NCI-H2029 (cell line): ENCODE data around the gene PLD5.

ENCODE experiments used
- DNase-seq: peaks from one replicate; lab custom pipeline; 2025; lab: John Stamatoyannopoulos, UW

The PLD5 gene

DNA sequence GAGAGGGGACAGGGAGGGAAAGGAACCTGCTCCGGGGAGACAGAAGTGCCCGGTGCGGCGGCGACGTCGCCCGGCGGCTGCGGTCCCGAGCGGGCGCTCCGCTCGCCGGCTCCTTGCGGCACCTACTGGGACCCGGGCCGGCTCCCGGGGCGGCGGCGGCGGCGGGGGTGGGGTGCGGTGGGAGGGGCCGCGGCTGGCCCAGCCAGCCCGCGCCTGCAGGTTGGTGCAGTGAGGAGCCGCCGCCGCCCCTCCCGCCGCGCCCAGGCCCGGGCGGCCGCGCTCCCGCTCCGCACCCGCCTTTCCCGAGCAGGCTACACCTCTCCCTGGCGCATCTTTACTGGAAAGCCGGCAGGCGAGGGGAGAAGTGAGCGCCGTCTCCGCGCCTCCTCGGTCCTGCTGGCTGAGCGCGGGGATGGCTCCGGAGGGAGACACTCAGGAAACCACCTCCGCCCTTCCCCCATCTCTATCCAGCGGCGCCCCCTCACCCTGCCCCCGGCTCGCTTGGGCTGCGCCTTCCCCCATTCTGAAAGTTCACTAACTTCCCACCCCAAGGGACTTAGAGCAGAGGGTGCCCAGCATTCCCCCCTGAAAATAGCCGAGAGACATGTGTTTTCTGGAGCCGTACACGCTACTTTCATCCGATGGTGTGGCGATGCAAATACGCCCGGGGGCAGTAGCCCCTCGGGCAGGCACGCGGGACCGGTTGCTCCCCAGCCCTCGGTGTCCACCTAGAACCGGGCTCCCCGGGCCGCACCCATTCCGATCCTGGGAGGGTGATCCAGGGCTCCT is at the start of gene PLD5:
TSS of gene PLD5 (minus strand) at position 127 of the 789 bp plus-strand sequence.
- DNase-seq = no peak

GRCh38 chr1:242569867-242570266 is 45.4 kb upstream of the PLD5 start:
- DNase-seq = no peak

- DNase-seq = no peak
Measured at GRCh38 chr1:242568666-242569065, 44.2 kb upstream of the PLD5 start.

DNA sequence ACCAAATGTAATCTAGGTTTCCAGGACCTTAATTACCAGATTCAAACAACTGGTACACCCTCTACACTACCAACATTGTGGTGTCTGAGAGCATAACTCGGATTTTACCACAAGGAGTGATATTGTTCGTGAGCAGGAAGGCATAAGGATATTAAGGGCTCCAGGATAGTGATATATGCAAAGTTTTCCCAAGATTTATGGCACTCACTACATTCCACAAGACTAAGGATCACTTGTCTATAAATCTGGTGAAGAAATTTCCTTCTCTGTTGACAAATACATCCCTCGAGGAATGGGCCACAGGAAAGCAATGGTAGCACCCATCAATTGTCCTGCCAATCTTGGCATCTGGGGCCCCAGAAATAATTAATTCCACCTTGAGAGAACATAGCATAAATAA is 43.1 kb upstream of the PLD5 start:
- DNase-seq = no peak

DNA sequence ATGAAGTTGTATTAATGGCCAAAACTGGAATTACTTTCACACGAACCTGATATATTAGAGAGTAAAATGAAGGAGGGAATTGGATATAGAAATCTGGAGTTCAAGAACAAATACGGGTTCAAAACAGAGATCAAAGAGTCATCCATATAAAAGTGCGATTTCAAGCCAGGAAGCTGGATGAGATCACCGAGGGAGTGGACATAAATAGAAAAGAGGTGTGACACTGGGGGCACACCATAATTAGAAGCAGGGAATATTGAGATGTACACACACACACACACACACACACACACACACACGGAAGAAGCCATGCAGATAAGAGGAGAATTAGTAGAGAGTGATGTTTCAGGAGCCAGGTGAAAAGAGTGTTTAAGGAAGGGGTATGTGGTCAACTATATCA is 32.3 kb upstream of the PLD5 start:
- no peak for DNase-seq

DNA sequence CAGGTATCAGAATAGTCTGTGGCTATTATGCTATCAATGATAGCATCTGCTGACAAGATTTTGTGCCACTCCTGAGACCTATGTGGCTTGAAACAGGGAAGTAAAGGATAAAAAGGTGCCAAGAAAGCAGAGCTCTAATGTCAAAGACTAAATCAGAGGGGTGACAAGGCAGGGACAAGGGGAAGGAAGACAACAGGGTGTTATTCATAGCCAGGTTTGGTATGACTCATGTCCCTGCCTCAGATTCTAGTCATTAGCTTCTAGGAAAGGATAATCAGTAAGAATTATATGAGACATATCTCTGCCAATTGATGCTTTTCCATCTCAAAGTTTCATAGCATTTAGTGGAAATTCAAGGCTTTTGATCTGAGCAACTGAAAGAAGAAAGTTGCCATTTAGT is 31.8 kb upstream of the PLD5 start:
- no peak for DNase-seq

- DNase-seq = no peak
Measured at GRCh38 chr1:242554577-242554976, 30.1 kb upstream of the PLD5 start.

- no peak for DNase-seq
Measured at GRCh38 chr1:242546849-242547729, 22.6 kb upstream of the PLD5 start.

GRCh38 chr1:242546441-242546840 is 21.9 kb upstream of the PLD5 start:
- no peak for DNase-seq

GRCh38 chr1:242544071-242544470 is 19.6 kb upstream of the PLD5 start:
- DNase-seq = no peak

- no peak for DNase-seq
Measured at GRCh38 chr1:242542271-242542670, 17.8 kb upstream of the PLD5 start.

- no peak for DNase-seq
Measured at GRCh38 chr1:242535986-242536385, 11.5 kb upstream of the PLD5 start.

GRCh38 chr1:242534753-242535152 is 10.3 kb upstream of the PLD5 start:
- no peak for DNase-seq

DNA sequence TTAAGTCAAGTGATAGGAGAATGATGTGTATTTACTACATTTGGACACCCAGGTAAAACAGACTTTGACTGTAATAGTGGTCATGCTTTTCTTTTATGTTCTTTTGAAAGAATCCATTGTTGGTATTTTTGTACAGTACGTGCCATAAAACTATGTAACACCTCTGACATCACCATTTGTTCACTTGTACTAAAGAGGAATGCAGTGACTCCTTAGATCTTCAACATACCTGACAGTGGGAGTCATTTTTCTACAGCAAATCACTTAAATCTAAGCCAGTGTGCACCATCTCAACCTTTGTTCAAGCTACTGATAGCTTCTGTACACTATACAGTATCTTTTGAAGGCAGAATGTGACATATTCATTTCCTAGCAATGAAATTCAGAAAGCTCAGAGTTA is 6.3 kb upstream of the PLD5 start:
- no peak for DNase-seq

DNA sequence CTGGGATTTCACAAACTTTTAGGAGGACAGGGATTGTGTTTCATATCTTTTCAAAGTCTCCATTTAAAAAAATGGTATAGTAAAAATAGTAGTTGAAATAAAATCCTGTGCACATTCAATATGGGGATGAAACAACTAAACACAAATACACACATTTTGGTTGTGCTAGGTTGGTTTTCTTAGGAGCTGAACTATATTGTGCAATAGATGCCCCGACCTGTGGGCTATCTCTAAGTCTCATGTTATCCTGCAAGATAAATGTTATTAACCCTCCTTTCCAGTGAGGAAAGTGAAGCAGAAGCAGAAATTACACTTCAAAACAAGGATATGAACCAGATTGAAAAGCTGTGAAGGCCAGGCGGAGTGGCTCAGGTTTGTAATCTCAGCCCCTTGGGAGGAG is 1.3 kb upstream of the PLD5 start:
- no peak for DNase-seq

DNA sequence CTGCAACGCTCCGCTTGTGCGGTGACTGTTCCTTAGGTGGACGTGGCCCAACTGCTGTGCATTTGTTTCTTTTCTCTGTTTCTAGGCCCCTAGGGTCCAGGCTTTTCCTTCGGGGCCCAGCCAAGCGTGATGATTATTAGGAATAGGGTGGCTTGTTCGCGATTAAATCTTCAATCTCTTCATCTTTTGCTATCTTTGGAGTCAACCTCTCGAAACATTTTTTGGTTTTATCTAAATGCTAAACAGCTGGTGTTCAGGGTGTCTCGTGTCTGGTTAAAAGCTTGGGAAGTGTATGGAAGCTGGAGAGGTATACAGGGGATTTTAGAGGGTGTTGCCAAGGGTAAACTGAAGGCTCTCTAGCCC is 844 bp upstream of the PLD5 start:
- no peak for DNase-seq

DNA sequence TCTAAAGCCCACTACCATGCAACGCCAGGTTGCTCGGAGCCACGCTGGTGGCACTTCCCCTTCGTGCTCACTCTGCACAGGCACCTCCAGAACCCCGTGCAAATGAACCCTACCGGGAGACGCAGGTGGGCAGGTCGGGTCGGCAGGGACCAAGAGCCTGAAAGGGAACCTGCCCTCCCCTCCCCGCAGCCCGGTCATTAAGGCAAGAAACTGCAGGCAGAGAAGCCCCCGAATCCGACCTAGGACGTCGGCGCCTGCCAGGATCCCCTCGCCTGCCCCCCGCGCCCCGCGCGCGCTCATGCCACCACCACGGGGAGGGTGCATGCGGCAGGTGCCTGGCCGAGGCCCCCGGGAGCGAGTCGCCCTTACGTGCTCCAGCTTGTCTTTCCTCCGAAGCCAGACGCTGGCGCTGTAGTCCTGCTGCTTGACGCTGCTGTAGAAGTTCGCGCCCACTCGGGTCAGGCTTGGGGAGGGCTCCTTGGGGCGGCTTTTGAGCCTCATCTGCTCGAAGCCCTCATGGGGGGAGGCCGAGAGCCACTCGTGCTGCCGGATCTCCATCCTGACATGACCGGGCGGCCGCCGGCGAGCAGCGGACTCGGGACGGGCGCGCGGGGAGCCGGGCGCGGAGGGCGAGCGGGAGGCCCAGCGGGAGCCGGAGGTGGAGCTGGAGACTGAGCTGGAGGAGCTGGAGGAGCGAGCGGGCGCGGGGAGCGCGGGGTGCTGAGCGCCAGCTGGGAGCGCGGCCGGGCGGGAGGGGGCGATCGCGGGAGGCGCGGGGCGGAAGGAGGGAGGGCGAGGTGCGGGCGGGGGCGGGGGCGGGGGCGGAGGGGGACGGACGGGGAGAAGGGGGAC is 552 bp downstream of the PLD5 start:
- no peak for DNase-seq

- DNase-seq = no peak
Measured at GRCh38 chr1:242522996-242523718, 1.3 kb downstream of the PLD5 start.

GRCh38 chr1:242522304-242522945 is 2.1 kb downstream of the PLD5 start:
- no peak for DNase-seq

- DNase-seq = no peak
Measured at GRCh38 chr1:242515555-242515954, 8.9 kb downstream of the PLD5 start.

GRCh38 chr1:242506724-242507123 is 17.8 kb downstream of the PLD5 start:
- DNase-seq = no peak
